GM19351 (cell line): ENCODE results near the gene UMPS.
"Not testable (repeated sequence)": the region's sequence is repeated elsewhere in the genome, so short reads cannot be mapped to it uniquely, and the experiment has no call there.

ENCODE experiments used
- ATAC-seq: cut with Tn5 transposase; IDR thresholded peaks from one replicate; pipeline ENCODE4 v1.9.1; 2021; ENCODE audit warnings: mild to moderate bottlenecking, moderate library complexity; ENCODE audit not compliant: unreplicated experiment

The UMPS gene

DNA sequence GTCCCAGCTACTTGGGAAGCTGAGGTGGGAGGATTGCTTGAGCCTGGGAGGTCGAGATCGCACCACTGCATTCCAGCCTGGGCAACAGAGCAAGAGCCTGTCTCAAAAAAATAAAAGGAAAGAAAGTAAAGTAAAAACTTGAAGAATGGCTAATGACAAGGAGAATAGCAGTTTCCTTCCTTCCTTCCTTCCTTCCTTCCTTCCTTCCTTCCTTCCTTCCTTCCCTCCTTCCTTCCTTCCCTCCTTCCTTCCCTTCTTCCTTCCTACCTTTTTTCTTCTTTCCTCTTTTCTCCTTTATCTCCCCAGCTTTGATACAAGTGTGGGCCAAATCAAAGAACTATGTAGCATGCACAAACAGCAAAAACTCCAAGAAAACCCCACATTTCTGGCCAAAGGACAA lies 23.0 kb upstream of the UMPS start:
- ATAC-seq, result not testable (repeated sequence)

DNA sequence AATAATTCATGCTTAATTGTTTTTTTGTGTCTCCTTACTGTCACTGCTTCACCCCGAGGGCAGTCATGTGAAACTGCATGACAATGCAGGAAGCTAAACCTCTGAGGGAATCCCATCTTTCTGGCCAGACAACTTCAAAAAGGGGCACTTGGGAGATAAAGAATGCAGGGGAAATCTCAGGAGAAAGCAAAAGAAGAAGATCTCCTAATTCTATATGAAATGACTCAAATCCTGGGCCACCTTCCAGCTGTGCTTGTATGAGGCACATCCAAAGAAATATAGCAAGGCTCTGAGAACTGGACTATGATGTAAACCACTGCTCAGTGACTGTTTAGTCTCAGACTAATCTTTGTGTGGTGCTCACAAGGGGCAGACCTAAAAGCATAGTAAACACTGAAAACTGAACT lies 22.6 kb upstream of the UMPS start:
- no peak for ATAC-seq

DNA sequence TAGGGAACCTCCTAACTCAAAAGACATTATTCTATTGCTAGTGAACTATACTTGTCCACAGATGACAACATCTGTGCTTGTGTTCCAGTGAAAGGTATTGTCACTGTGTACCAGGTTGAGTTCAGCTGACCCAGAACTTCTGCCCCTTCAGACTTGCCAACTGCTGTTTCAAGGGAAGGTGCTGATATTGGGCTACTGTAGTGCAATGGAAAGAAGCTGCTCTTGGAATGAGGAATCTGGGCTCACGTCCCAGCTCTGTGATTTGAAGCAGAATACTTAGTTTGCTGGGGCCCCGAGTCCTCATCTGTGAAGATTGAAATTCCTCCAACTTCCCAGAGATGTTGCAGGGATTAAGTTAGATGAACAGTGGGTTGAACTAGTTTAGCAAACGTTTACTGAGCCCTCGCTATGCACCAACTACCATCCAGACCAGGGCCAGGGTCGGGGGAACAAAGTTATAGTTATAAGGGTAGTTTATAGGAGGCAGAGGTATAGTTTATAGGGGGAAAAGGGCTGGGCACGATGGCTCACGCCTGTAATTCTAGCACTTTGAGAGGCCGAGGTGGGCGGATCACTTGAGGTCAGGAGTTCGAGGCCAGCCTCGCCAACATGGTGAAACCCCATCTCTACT lies 15.9 kb upstream of the UMPS start:
- no peak for ATAC-seq

DNA sequence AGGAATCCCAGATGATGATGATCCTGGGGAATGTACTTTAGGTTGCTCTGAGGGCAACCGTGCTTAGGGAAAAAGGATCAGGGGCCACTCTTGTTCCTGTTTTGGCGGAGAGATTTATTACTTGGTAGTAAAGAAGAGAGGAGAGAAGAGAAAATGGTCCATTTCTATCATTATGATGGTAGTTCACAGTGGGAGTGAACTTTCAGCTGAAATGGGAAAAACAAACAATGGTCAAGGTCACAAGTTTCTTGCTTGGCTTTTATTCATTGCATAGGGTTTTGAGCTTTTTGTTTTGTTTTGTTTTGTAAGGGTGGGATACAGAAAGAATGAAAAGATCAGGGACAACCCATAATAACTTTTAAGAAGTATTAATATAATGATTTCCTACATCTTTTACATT lies 7.7 kb upstream of the UMPS start:
- ATAC-seq, result no peak

DNA sequence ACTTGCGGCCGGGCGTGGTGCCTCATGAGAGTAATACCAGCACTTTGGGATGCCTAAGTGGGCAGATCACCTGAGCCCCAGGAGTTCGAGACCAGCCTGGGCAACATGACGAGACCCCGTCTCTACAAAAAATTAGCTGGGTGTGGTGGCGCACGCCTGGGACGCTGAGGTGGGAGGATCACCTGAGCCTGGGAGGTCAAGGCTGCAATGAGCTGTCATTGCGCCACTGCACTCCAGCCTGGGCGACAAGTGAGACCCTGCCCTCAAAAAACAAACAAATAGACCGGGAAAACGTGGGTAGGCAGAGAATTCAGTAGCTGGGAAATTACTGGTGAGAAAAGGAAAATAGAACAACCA lies 667 bp downstream of the UMPS start:
- no peak for ATAC-seq

DNA sequence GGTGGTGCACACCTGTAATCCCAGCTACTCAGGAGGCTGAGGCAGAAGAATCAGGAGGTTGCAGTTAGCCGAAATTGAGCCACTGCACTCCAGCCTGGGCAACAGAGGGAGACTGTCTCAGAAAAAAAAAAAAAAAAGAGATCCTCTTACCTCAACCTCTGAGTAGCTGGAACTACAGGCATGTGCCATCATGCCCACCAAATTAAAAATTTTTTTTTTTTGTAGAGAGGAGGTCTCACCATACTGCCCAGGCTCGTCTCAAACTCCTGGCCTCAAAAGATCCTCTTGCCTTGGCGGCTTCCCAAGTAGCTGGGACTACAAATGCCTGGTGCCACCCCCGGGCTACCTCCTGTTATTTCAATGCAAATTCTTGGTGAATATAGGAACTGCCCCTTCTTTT lies 1.5 kb downstream of the UMPS start:
- ATAC-seq, result no peak

DNA sequence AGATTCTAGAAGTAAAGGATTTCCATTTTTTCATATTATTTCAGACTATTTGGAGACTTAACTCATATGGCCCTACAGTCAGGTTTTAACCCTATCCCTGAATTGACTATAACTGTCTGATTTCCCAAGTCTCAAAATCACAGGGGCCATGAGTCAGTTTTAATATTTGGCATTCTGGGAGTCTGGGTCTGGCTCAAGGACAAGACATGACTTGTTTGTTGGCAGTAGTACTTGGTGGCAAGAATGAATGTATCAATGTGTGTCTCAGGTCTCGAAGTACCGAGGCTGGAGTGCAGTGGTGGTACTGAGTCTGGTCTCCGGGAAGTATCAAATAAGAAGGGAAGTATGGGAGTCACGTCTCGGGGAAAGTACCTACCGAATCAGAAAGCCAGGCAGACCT lies 10.8 kb downstream of the UMPS start:
- no peak for ATAC-seq

DNA sequence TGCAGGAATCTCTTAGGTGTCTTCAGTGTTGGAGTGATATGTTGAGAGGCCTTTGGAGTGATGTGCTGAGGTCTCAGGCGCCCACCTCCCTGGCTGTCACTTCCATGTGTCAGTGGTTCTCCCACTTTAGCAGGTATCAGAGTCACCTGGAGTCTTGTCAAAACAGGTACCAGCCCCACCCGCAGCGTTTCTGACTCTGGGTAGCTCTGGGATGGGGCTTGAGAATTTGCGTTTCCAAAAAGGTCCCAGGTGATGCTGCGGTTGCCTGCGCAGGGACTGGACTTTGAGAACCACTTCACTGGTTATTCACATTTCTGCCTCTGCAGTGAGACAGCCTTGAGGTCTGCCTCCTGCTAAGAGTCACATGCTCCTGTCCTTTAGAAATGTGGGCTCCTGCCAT lies 15.5 kb downstream of the UMPS start:
- no peak for ATAC-seq

DNA sequence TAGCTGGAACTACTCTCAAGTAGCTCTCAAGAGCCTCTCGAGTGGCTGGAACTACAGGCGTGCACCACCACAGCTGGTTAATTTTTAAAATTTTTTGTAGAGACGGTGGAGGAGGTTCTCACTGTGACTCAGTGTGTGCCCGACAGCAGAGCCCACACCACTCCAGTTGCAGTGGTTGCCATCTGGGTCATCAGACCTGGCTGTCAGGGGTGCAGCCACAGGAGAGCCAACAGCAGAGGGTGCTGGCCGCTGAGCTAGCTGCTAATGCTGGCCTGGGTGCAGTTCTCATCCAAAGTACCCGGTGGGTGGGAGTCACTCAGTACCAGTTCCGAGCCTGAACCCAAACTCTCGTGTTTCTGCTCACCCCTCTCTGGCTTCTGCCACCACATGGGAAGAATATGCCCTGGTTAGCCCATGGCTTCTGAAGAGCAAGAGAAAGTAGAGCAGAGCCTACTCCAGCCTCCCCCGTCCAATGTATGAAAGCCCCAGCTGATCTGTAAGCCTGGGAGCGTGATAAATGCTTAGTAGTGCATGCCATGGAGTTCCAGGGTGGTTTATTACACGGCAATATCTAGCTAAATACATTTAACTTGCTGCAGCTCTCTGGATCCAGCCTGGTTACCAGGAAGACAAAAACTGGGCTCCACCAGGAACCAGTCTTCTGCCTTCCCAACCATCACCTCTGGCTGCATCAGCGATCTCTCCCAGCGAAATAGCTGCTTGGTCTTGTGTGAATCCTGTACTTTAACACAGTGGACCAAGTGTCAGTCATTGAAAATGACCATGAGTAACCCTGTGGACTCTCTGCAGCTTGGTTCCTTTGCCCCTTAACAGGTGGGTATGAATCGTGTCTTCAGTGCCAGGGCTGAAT lies 17.1 kb downstream of the UMPS start:
- ATAC-seq, result no peak

DNA sequence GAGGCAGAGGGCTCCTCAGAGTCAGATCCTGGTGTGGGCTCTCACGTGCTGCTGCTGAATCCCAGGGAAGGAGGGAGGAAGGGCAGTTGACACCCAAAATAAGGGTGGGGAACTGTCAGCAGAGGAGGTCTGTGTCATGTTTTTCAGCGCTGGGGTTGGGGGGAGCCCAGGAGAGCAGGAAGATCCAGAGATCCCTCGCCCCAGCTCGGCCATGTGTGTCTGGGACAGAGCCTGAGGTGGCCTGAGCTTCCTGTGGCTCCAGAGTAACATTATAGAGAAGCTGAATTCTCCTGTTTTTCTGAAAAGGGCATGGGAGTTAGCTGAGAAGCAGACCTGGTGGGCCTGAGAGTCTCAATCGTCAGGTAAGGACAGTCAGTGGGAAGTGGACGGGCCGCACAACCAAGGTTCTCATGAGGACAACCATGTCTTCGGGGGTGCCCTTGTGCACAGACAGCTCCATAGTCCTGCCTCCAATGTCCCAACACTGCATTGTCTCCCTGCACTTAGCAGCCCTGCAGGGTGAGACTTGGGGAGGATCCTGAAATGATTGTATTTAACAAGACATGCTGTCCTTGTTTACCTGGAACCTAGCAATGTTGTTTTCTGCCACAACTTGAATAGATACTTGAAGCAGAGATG lies 18.4 kb downstream of the UMPS start:
- ATAC-seq, result no peak

DNA sequence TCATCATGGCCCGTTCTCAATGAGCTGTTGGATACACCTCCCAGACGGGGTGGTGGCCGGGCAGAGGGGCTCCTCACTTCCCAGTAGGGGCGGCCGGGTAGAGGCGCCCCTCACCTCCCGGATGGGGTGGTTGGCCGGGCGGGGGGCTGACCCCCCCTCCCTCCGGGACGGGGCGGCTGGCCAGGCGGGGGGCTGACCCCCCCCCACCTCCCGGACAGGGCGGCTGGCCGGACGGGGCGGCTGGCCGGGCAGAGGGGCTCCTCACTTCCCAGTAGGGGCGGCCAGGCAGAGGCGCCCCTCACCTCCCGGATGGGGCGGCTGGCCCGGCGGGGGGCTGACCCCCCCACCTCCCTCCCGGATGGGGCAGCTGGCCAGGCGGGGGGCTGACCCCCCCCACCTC lies 19.6 kb downstream of the UMPS start:
- not testable (repeated sequence) for ATAC-seq

DNA sequence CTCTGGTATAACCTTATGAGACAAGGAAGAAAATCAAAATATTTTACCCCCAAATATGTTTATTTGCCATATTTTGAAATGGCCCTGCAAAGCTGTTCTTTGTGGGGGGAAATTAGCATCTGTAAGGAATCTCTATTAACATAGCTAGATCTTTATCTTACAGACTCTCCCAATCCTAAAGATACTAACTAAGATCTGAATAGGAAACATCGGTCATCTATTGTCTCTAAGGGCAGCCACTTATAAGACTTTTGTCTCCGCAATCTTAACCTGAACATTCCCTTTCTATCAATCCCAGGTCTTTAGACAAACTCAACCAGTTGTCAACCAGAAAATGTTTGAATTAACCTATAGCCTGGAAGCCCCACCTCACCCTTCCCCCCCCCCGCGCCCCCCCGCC lies 21.2 kb downstream of the UMPS start:
- ATAC-seq, result no peak

DNA sequence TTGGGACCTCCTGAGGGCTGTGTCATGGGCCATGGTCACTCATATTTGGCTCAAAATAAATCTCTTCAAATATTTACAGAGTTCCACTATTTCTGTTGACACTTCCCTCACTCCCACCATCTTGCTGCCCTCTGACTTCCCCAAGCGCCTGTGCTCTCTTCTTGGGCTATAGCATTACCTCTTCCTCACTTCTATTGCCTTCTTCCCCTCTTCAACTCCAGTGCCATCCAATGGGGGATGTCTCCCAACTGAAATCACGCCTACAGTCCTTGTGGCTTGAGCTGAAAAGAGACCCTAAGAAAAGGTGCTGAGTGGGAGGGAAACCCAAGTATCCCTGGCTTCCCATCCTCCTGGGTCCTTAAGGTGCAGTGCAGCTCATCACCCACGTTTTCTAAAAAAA lies 21.8 kb downstream of the UMPS start:
- ATAC-seq, result no peak

DNA sequence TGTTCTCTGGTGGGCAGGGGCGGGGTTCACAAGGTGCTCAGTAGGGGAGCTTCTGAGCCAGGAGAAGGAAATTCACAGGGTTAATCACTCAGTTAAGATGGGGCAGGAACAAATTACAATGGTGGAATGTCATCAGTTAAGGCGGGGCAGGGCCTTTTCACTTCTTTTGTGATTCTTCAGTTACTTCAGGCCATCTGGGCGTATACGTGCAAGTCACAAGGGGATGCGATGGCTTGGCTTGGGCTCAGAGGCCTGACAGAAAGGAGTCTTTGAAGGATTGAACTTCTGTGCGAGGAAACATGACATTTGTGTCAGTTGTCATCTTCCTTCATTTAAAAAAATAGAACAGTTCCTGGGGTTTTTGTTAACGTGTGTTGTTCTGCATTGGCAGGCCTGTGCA lies 27.7 kb downstream of the UMPS start:
- ATAC-seq, result not testable (repeated sequence)

DNA sequence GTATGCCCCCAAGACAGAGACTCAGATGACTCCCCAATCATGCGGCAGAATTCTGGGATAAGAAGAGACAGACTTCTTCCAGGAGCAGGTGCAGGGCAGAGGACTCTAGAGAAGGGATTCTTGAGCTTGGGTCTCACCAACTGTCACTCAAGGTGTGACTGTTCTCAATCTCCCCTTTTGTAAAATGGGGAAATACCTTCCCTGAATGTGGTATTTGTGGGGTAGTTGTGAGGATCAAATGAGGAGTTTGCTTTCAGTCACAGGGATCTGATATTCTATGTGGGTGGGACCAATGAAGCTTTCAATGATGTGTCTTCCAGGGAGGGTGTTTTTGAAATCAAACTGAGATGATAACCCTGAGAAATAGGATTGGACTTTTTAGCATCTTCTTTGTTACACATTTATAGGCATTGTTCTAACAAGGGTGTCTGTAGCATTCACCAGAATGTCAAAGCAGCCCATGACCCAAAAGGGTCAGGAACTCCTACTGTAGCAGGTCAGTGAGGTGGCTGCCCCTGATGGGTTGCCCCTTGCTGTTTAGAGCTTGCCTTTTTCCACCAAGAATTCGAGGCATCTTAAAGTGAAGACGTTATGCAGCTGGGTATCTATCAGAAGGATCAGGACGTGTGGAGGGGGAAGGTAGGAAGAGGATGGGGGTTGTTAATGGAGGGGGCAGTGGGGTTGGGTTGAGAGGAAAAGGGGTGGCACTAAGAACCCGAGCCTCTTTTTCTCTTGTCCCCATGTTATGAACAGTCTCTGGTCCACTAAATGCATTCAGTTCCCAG lies 28.8 kb downstream of the UMPS start:
- ATAC-seq, result no peak

DNA sequence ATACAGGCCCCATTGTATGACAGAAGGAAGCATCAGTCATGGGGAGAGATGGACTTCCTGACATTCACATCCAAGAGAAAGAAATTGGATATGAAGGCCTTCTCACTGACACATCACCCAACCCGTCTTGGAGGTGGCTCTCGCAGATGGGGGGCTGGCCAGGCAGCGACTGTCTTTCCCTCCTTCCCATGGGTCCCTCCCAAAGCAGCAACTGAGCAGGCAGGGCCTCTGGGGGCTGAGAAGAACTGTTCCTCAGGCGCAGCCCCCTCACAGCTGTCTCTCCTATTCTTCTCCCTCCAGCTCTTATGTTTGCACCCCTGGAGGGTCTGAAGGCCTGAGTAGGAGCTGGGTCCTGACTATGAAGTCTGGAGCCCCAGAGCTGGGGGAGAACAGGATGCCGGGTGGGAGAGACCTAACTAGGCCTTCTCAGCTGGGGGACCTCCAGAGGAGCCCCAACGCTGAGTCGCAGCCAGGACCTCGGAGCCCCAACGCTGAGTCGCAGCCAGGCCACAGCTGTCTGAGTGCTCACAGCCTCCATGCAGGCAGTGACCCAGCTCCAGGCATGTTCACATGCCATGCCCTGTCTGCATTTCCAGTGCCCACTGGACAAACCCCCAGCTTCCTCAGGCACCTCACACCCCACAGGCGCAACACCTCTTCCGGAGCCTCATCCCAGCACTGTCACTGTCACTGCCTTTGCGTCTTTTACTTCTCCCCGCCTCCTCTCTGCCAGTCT lies 29.6 kb downstream of the UMPS start:
- ATAC-seq, result no peak

DNA sequence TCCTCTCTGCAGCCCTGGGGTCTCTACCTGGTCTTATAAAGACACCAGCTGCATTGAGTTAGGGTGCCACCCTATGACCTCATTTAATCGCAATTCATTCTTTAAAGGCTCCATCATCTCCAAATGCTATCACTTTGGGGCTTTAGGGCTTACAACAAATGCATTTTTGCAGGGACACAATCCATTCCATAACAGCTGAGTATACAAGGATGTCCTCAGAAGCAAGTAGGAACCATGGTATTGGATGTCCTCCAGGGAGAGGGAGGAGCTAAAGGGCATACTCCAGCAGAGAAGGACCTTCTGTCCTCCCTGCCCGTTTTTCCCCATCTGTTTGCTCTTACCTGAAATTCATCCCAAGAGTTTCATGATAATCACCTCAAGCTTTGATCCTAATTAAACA lies 30.3 kb downstream of the UMPS start:
- no peak for ATAC-seq

DNA sequence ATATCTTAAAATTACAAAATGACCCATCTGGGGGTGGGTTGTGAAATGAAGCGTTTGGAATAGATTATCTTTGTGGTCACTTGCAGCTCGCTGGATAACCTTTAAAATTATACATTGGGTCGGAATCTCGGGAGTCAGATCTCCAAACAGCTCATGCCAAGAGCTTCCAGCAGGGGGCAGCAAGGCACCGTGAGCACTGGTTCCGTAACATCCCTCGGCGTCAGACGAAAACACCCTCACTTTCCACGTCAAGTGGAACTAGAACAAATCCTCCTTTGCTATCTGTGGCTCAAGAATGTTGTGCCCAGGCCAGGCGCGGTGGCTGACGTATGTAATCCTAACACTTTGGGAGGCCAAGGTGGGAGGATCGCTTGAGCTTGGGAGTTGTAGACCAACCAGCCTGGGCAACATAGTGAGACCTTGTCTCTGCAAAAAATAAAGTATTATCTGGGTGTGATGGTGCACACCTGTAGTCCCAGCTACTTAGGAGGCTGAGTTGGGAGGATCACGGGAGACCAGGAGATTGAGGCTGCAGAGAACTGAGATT lies 31.1 kb downstream of the UMPS start:
- ATAC-seq, result peak; percentile 47

DNA sequence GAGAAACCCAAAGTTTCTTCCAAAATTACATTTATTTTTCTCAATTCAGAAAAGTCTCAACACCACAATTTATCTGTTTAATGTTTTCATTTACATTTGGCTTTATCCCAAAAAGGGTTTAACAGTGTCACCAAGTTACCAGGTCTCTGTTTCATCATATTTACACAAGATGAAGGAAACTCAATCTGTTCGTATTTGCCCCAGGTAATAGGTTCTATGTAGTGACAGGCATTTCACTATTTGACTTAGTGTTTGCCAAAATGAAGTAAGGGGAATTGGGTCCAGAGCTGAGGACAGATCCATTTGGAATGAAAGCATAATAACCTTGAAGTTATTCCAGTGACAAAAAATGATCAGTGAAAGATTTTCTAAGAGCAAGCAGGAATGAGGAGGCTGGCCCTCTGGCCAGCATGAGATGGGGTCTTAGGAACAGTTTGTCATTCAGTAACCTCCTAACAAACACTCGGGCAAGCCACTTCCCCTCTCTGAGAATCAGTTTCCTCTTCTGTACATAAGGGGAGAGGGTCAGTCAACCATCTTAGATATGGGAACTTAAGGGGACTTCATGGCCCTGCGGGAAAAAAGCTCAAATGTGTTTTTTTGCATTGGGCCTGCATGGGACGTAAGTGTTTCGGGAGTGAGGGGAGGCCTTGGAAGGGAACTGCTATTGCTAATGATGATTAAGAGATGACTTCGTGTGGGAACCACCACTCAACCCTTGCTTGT lies 31.8 kb downstream of the UMPS start:
- no peak for ATAC-seq

DNA sequence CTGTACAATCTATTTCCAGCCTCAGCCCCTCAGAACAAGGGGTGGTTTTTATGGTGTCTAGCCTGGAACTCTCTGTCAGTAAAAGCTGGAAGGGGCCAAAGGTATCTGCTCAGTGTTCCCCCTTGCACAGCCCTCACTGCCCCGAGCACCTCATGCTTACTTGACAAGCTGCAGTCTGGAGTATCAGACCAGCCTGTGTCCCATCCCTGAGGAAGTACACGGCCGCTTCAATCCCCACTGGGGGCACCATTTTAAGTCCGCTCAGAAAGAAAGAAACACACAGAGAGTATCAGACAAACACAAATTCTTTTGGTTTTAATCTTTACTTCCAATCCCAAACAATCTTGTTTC lies 32.4 kb downstream of the UMPS start:
- ATAC-seq, result no peak
